Karpas-422 (cell line): ENCODE measurements around the gene CAPS2. TPM values are rescaled to one million over a fixed set of nuclear protein-coding genes. Genes with fewer than 3 reads are reported as not detected.

ENCODE experiments used
- DNase-seq: peaks from one replicate; pipeline ENCODE4 v3.0.0-alpha.2; 2015
- H2AFZ ChIP-seq: fragments of 200-600 bp; sonication (generic); 2 replicates; pipeline ENCODE4 v1.6.1; 2014; ENCODE audit warnings: antibody characterized with exemption, low read length, mixed read lengths
- H3K27ac ChIP-seq: fragments of 200-600 bp; sonication (generic); 2 replicates; pipeline ENCODE4 v1.5.1; 2014; ENCODE audit warnings: mild to moderate bottlenecking, low read length, moderate library complexity
- H3K27me3 ChIP-seq: fragments of 200-600 bp; sonication (generic); 2 replicates; pipeline ENCODE4 v1.6.1; 2014; ENCODE audit warnings: low read length, mixed read lengths
- H3K36me3 ChIP-seq: fragments of 200-600 bp; sonication (generic); 2 replicates; pipeline ENCODE4 v1.6.1; 2014; ENCODE audit warnings: low read length, mixed read lengths; ENCODE audit not compliant: insufficient read depth
- H3K4me1 ChIP-seq: fragments of 200-600 bp; sonication (generic); 2 replicates; pipeline ENCODE4 v1.6.1; 2014; ENCODE audit warnings: mild to moderate bottlenecking, low read length, mixed read lengths
- H3K4me2 ChIP-seq: fragments of 200-600 bp; sonication (generic); 2 replicates; pipeline ENCODE4 v1.6.1; 2014; ENCODE audit warnings: low read length, low read depth, mild to moderate bottlenecking; ENCODE audit not compliant: poor library complexity, severe bottlenecking
- H3K4me3 ChIP-seq: fragments of 200-600 bp; sonication (generic); 2 replicates; pipeline ENCODE4 v1.5.1; 2014; ENCODE audit warnings: mild to moderate bottlenecking, antibody characterized with exemption, low read length, mixed read lengths
- H3K79me2 ChIP-seq: fragments of 200-600 bp; sonication (generic); 2 replicates; pipeline ENCODE4 v1.6.1; 2014; ENCODE audit warnings: mild to moderate bottlenecking, low read length, mixed read lengths
- H3K9ac ChIP-seq: fragments of 200-600 bp; sonication (generic); 2 replicates; pipeline ENCODE4 v1.6.0; 2014; ENCODE audit warnings: low read length
- H3K9me2 ChIP-seq: fragments of 200-600 bp; sonication (generic), shearing (Covaris generic); replicated peaks from 2 replicates; pipeline ENCODE4 v1.6.0; 2014; ENCODE audit warnings: mild to moderate bottlenecking, low read length, moderate library complexity; ENCODE audit not compliant: insufficient read depth
- H3K9me3 ChIP-seq: fragments of 300-700, 200-600 bp; sonication (generic); 2 replicates; pipeline ENCODE4 v1.6.1; 2014; ENCODE audit warnings: low read length, mixed read lengths
- H4K20me1 ChIP-seq: fragments of 200-600 bp; sonication (generic); 2 replicates; pipeline ENCODE4 v1.6.1; 2014; ENCODE audit warnings: mild to moderate bottlenecking, antibody characterized with exemption, low read length, low read depth; ENCODE audit not compliant: insufficient read depth
- total RNA-seq: library from RNA; depleted of rRNA; stranded (reverse); fragments of >200 nt; shearing (Covaris generic); gene quantifications from 2 replicates; pipeline ENCODE4 v1.2.3, GENCODE V29; 2014; ENCODE audit warnings: low replicate concordance

CAPS2 gene
- total RNA-seq, 1 experiment from 2014 or later = 50.2 TPM

DNA sequence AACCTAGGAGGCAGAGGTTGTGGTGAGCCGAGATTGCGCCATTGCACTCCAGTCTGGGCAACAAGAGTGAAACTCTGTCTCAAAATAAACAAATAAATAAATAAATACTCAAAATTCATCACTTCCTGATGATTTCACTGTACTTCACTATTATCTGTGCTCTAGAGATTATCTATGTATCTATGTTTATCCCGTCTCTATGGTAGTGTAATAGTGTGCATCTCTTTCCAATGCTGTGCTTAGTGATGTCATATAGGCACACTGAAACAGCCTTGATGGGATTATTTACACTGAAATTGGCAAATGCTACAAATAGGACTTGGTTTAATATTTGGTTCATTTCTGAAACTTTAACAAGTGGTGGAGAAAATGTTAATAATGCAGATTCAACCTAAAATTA is 6.5 kb downstream of the CAPS2 start:
- no peak for DNase-seq
- no peaks in the 10 kb centered on the region for H3K79me2 ChIP-seq
- no peaks in the 10 kb centered on the region for H4K20me1 ChIP-seq
- H3K36me3 ChIP-seq = no peaks in the 10 kb centered on the region
- H3K4me1 ChIP-seq = no peaks in the 10 kb centered on the region
- no peak overlapping the region for H3K27ac ChIP-seq
- no peak overlapping the region for H3K9ac ChIP-seq
- H3K9me2 ChIP-seq = no peaks in the 10 kb centered on the region
- H3K9me3 ChIP-seq = no peaks in the 10 kb centered on the region
- no peak overlapping the region for H3K4me2 ChIP-seq
- no peak overlapping the region for H2AFZ ChIP-seq
- no peaks in the 10 kb centered on the region for H3K27me3 ChIP-seq
- no peak overlapping the region for H3K4me3 ChIP-seq

GRCh38 chr12:75322464-75322863 is 7.7 kb downstream of the CAPS2 start:
- no peak for DNase-seq
- Histone ChIP-seq H3K27ac (no peak overlapping the region), H3K27me3 (no peaks in the 10 kb centered on the region), H3K9ac (no peak overlapping the region), H3K9me2 (no peaks in the 10 kb centered on the region), H3K79me2 (no peaks in the 10 kb centered on the region), H3K9me3 (no peaks in the 10 kb centered on the region), H3K4me2 (no peak overlapping the region), H4K20me1 (no peaks in the 10 kb centered on the region), H3K4me3 (no peak overlapping the region), H2AFZ (no peak overlapping the region), H3K36me3 (no peaks in the 10 kb centered on the region), H3K4me1 (no peaks in the 10 kb centered on the region)

- Histone ChIP-seq H4K20me1 (no peaks in the 10 kb centered on the region), H3K9me2 (no peaks in the 10 kb centered on the region), H3K9ac (no peak overlapping the region), H3K79me2 (no peaks in the 10 kb centered on the region), H3K4me2 (no peak overlapping the region), H3K4me3 (no peak overlapping the region), H2AFZ (no peak overlapping the region), H3K36me3 (no peaks in the 10 kb centered on the region), H3K27ac (no peak overlapping the region), H3K4me1 (no peaks in the 10 kb centered on the region), H3K27me3 (no peaks in the 10 kb centered on the region), H3K9me3 (no peaks in the 10 kb centered on the region)
- DNase-seq = no peak
Observed at GRCh38 chr12:75317784-75318183, 12.3 kb downstream of the CAPS2 start.

GRCh38 chr12:75315518-75315917 is 14.6 kb downstream of the CAPS2 start:
- Histone ChIP-seq H3K27ac (no peak overlapping the region), H4K20me1 (no peaks in the 10 kb centered on the region), H3K36me3 (no peaks in the 10 kb centered on the region), H2AFZ (no peak overlapping the region), H3K4me1 (no peaks in the 10 kb centered on the region), H3K9me3 (no peaks in the 10 kb centered on the region), H3K27me3 (no peaks in the 10 kb centered on the region), H3K4me3 (no peak overlapping the region), H3K9me2 (no peaks in the 10 kb centered on the region), H3K9ac (no peak overlapping the region), H3K79me2 (no peaks in the 10 kb centered on the region), H3K4me2 (no peak overlapping the region)
- DNase-seq = no peak

DNA sequence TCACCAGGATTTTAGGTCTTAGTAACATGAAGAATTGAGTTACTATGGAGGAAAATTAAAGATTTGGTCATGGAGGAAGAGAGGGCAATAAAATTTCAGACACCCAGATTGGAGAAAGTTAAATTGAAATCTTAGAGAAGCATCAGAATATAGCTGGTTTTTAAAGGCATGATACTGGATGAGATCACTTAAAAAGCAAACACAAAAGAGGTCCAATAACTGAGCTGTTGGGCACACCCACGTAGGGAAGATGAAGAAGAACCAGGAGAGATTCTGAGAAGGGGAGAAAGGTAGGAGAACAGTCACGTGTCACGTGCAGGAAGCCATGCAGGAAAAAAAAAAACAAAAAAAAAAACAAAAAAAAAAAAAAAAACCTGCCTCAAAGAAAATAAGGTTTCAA is 18.8 kb downstream of the CAPS2 start:
- H4K20me1 ChIP-seq = no peaks in the 10 kb centered on the region
- H3K27me3 ChIP-seq = no peaks in the 10 kb centered on the region
- H3K9me2 ChIP-seq = no peaks in the 10 kb centered on the region
- H3K36me3 ChIP-seq = no peaks in the 10 kb centered on the region
- no peak for DNase-seq
- no peak overlapping the region for H3K9ac ChIP-seq
- H3K79me2 ChIP-seq = no peaks in the 10 kb centered on the region
- no peaks in the 10 kb centered on the region for H3K4me1 ChIP-seq
- no peaks in the 10 kb centered on the region for H3K9me3 ChIP-seq
- H3K4me3 ChIP-seq = no peak overlapping the region
- no peak overlapping the region for H3K27ac ChIP-seq
- no peak overlapping the region for H2AFZ ChIP-seq
- no peak overlapping the region for H3K4me2 ChIP-seq

DNA sequence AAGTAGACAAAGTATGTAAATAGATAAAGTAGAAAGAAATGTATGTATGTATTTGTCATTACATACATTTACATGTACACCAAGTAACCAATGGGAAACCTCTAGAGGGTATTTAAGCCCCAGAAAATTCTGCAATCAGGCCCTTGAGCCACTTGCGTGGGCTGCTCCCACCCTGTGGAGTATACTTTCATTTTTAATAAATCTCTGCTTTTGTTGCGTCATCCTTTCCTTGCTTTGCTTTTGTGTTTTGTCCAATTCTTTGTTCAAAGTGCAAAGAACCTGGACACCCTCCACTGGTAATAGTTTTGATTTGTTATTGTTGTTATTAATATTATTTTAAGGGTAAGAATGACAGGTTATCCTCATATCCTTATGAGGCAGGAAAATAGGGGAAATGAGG is 21.8 kb downstream of the CAPS2 start:
- Histone ChIP-seq H3K4me1 (no peaks in the 10 kb centered on the region), H3K4me2 (no peak overlapping the region), H3K9ac (no peak overlapping the region), H3K27me3 (no peaks in the 10 kb centered on the region), H3K79me2 (no peaks in the 10 kb centered on the region), H3K9me3 (no peaks in the 10 kb centered on the region), H2AFZ (no peak overlapping the region), H3K36me3 (no peaks in the 10 kb centered on the region), H4K20me1 (no peaks in the 10 kb centered on the region), H3K9me2 (no peaks in the 10 kb centered on the region), H3K27ac (no peak overlapping the region), H3K4me3 (no peak overlapping the region)
- DNase-seq = no peak

DNA sequence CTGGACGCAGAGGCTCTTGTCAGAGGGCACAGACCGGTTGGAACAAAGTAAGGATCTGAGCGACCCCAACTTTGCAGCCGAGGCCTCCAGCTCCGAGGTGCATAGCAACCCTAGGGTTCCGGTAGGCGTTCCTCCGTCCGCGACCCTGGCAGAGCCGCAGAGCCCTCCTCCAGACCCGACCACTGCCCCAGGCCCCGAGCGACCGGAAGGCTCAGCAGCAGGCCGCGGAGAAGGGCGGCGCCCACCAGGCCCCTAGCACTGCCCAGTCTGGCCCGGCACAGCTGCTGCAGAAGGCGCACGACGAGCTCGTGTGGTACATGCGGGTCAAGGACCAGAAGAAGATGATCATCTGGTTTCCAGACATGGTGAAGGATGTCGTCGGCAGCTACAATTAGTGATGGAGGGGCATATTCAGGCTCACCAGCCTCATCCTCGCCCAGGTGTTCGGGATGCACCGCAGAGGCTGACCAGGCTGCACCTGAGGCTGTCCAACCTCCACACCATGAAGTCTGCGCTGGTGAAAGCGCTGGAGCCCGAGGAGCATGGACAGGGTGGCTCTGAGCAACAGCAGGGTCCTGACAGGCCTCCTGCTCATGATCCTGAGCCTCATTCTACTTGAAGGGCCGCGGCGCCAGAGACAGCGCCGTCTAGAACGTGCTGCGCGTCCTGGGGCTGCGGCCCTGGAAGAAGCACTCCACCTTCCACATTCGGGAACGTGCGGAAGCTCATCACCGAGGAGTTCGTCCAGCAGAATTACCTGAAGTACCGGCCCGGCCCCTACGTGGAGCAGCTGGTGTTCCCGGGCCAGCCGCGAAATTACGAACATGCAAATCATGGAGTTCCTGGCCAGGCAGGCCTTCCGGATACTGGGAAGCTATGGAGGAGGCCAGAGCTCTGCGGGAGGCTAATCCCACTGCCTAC is 24.5 kb downstream of the CAPS2 start:
- no peaks in the 10 kb centered on the region for H3K27me3 ChIP-seq
- H3K79me2 ChIP-seq = no peaks in the 10 kb centered on the region
- H3K4me1 ChIP-seq = no peaks in the 10 kb centered on the region
- H3K9me3 ChIP-seq = no peaks in the 10 kb centered on the region
- no peak overlapping the region for H3K4me3 ChIP-seq
- no peak overlapping the region for H3K9ac ChIP-seq
- H3K4me2 ChIP-seq = no peak overlapping the region
- no peaks in the 10 kb centered on the region for H4K20me1 ChIP-seq
- no peak for DNase-seq
- no peaks in the 10 kb centered on the region; the same call in 1 of the 2 replicates for H3K9me2 ChIP-seq
- no peak overlapping the region for H2AFZ ChIP-seq
- no peak overlapping the region for H3K27ac ChIP-seq
- H3K36me3 ChIP-seq = no peaks in the 10 kb centered on the region

DNA sequence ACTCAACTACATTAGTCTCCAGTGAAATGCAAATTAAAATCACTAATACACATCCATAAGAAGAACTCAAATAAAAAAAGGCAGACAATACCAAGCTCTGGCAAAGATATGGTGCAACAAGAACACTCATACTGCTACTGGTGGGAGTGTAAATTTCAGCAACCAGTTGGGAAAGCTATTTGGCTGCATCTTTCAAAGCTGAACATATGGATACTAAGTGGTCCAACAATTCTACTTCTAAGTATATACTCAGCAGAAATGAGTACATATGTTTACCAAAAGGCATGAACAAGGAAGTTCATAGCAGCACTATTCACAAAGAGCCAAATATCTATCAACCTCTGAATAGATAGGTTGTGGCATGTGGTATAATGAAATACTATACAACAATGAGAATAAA is 27.3 kb downstream of the CAPS2 start:
- no peaks in the 10 kb centered on the region for H3K79me2 ChIP-seq
- no peak overlapping the region for H3K9ac ChIP-seq
- H3K27me3 ChIP-seq = no peaks in the 10 kb centered on the region
- no peaks in the 10 kb centered on the region; the same call in 1 of the 2 replicates for H3K9me2 ChIP-seq
- H2AFZ ChIP-seq = no peak overlapping the region
- no peak for DNase-seq
- no peaks in the 10 kb centered on the region for H4K20me1 ChIP-seq
- no peaks in the 10 kb centered on the region for H3K4me1 ChIP-seq
- no peaks in the 10 kb centered on the region for H3K9me3 ChIP-seq
- no peak overlapping the region for H3K27ac ChIP-seq
- no peaks in the 10 kb centered on the region for H3K36me3 ChIP-seq
- no peak overlapping the region for H3K4me3 ChIP-seq
- H3K4me2 ChIP-seq = no peak overlapping the region
